ENCODE results near the gene PGAP2. TPM values are rescaled to one million over a fixed set of nuclear protein-coding genes. Genes with fewer than 3 reads are reported as not detected.

PGAP2 gene
- total and polyA plus RNA-seq, 2 donors: 10.5 to 24.0 TPM

GRCh38 chr11:3799143-3799542 is 9.2 kb upstream of the PGAP2 start:
- peaks cover 7 to 19% of the 10 kb centered on the region in 2 donors for H3K4me1 ChIP-seq (ENCODE audit: control insufficient read depth in 2 of 2, insufficient read depth in 2 of 2, low read length in 2 of 2)
- peaks cover 2 to 6% of the 10 kb centered on the region in 2 donors for H3K36me3 ChIP-seq (ENCODE audit: control insufficient read depth in 2 of 2, insufficient read depth in 2 of 2, low read length in 1 of 2)
- H3K4me3 ChIP-seq (ENCODE audit: low read length in 2 of 2): no peak overlapping the region
- 97% methylated on average over 9 of the region's 9 CpGs for WGBS
- no peak overlapping the region for H3K27ac ChIP-seq (ENCODE audit: low read depth in 1 of 2, low read length in 1 of 2)
- no peaks in the 10 kb centered on the region for H3K27me3 ChIP-seq (ENCODE audit: control insufficient read depth in 2 of 2, insufficient read depth in 1 of 2, low read length in 1 of 2)
- H3K9me3 ChIP-seq (ENCODE audit: control insufficient read depth in 2 of 2, insufficient read depth in 1 of 2, low read length in 1 of 2): no peaks in the 10 kb centered on the region
- DNase-seq (ENCODE audit: low read depth in 6 of 9, low spot score in 9 of 9): no peak

DNA sequence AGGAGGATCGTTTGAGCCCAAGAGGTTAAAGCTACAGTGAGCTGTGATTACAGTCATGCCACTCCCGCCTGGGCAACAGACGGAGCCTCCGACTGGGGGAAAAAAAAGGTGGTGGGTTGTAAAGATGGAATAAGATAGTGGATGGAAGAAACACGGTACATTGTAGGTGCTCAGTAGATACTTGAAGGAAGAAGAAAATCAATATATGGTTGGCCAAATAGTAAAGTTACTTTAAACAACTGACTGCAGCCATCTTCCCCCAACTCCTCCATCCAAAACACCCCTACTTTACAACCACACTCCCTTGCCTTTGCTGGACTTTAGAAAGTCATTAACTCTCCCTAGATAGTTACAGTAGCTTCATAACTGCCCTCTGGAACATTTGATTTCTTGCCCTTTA is 8.5 kb upstream of the PGAP2 start:
- WGBS: 76% methylated on average over 5 of the region's 5 CpGs
- H3K27me3 ChIP-seq (ENCODE audit: control insufficient read depth in 2 of 2, insufficient read depth in 1 of 2, low read length in 1 of 2): no peaks in the 10 kb centered on the region
- no peaks in the 10 kb centered on the region for H3K36me3 ChIP-seq (ENCODE audit: control insufficient read depth in 2 of 2, insufficient read depth in 2 of 2, low read length in 1 of 2)
- peaks cover 5 to 19% of the 10 kb centered on the region in 2 donors for H3K4me1 ChIP-seq (ENCODE audit: control insufficient read depth in 2 of 2, insufficient read depth in 2 of 2, low read length in 2 of 2)
- no peak for DNase-seq (ENCODE audit: low read depth in 6 of 9, low spot score in 9 of 9)
- H3K9me3 ChIP-seq (ENCODE audit: control insufficient read depth in 2 of 2, insufficient read depth in 1 of 2, low read length in 1 of 2): no peaks in the 10 kb centered on the region
- H3K27ac ChIP-seq (ENCODE audit: low read depth in 1 of 2, low read length in 1 of 2): no peak overlapping the region
- no peak overlapping the region for H3K4me3 ChIP-seq (ENCODE audit: low read length in 2 of 2)

DNA sequence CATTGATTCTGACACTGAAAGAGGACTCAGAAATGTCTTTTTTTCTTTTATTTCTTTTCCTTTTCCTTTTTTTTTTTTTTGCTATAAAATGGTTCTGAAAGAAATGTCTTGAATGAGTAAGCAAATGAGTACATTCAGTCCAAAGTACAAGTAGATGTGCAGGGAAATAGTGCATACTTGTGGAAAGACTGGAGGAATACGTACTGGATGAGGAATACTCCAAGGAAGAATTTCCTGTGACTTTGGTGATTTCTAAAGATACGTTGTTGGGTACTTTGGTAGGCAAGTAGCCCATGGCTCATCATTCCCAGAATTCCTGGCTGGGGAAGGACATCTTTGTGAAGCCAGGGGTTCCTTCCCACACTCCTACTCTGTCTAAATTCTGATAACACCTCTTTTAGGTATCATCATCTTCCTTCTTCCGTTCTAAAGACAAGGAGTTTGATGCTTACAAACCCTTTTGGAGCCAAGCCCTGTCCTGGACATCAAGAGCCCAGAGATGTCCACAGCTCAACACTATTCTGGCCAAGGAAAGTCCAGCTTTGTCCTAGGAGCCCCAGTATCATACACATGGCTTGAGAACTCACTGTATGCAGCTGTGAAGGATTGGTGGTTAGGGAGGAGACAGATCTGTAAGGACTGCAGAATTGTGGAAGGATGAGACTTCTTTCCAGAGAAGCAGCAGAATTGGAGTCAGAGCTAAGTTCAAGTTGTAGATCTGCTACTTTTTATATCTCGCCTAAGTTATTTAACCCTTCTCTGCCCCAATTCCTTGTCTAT is 6.2 kb upstream of the PGAP2 start:
- 98% methylated on average over 4 of the region's 4 CpGs for WGBS

GRCh38 chr11:3803726-3804495 is 4.4 kb upstream of the PGAP2 start:
- Histone ChIP-seq H3K36me3 (ENCODE audit: control insufficient read depth in 2 of 2, insufficient read depth in 2 of 2, low read length in 1 of 2) (no peaks in the 10 kb centered on the region), H3K9me3 (ENCODE audit: control insufficient read depth in 2 of 2, insufficient read depth in 1 of 2, low read length in 1 of 2) (peaks cover 0 to 3% of the 10 kb centered on the region in 2 donors), H3K27me3 (ENCODE audit: control insufficient read depth in 2 of 2, insufficient read depth in 1 of 2, low read length in 1 of 2) (no peaks in the 10 kb centered on the region), H3K4me3 (ENCODE audit: low read length in 2 of 2) (no peak overlapping the region), H3K4me1 (ENCODE audit: control insufficient read depth in 2 of 2, insufficient read depth in 2 of 2, low read length in 2 of 2) (peaks cover 0 to 10% of the 10 kb centered on the region in 2 donors), H3K27ac (ENCODE audit: low read depth in 1 of 2, low read length in 1 of 2) (no peak overlapping the region)
- no peak for DNase-seq (ENCODE audit: low read depth in 6 of 9, low spot score in 9 of 9)
- 92% methylated on average over 11 of the region's 11 CpGs for WGBS

More for the DNA sequence above, 6.2 kb upstream of the PGAP2 start:
- no peaks in the 10 kb centered on the region for H3K36me3 ChIP-seq (ENCODE audit: control insufficient read depth in 2 of 2, insufficient read depth in 2 of 2, low read length in 1 of 2)
- DNase-seq (ENCODE audit: low read depth in 6 of 9, low spot score in 9 of 9): no peak
- no peaks in the 10 kb centered on the region for H3K9me3 ChIP-seq (ENCODE audit: control insufficient read depth in 2 of 2, insufficient read depth in 1 of 2, low read length in 1 of 2)
- H3K27ac ChIP-seq (ENCODE audit: low read depth in 1 of 2, low read length in 1 of 2): no peak overlapping the region
- no peaks in the 10 kb centered on the region for H3K27me3 ChIP-seq (ENCODE audit: control insufficient read depth in 2 of 2, insufficient read depth in 1 of 2, low read length in 1 of 2)
- no peak overlapping the region for H3K4me3 ChIP-seq (ENCODE audit: low read length in 2 of 2)
- peaks cover 0 to 6% of the 10 kb centered on the region in 2 donors for H3K4me1 ChIP-seq (ENCODE audit: control insufficient read depth in 2 of 2, insufficient read depth in 2 of 2, low read length in 2 of 2)

GRCh38 chr11:3808861-3809623 is 682 bp downstream of the PGAP2 start:
- H3K27me3 ChIP-seq (ENCODE audit: control insufficient read depth in 2 of 2, insufficient read depth in 1 of 2, low read length in 1 of 2): no peaks in the 10 kb centered on the region
- peaks cover 0 to 12% of the 10 kb centered on the region in 2 donors for H3K4me1 ChIP-seq (ENCODE audit: control insufficient read depth in 2 of 2, insufficient read depth in 2 of 2, low read length in 2 of 2)
- peak overlapping the region; percentile 79 to 86 for H3K4me3 ChIP-seq (ENCODE audit: low read length in 2 of 2)
- peak overlapping the region in 1 of 2 donors; percentile 35 for H3K27ac ChIP-seq (ENCODE audit: low read depth in 1 of 2, low read length in 1 of 2)
- DNase-seq (ENCODE audit: low read depth in 6 of 9, low spot score in 9 of 9): peak in 6 of 9 donors; percentile 16 to 71 (median 38)
- 25% methylated on average over 5 of the region's 5 CpGs for WGBS
- H3K9me3 ChIP-seq (ENCODE audit: control insufficient read depth in 2 of 2, insufficient read depth in 1 of 2, low read length in 1 of 2): peaks cover 0 to 3% of the 10 kb centered on the region in 2 donors
- peaks cover 4 to 6% of the 10 kb centered on the region in 2 donors for H3K36me3 ChIP-seq (ENCODE audit: control insufficient read depth in 2 of 2, insufficient read depth in 2 of 2, low read length in 1 of 2)

DNA sequence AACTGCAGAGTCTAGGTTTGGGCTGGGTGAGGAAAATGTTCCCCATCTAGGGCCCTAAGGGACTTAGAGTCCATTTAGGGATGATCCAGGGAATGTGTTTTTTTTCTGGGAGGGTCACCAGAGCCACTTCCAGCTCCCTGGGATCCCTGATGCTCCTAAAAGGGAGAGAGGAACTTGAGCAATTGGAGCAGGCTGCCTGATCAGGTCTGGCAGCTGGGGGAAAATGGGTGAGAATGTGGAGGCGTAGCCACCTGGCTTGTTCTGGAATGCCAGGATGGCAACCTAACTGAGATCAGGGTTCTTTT is 1.2 kb downstream of the PGAP2 start:
- WGBS: 96% methylated on average over 1 of the region's 1 CpG
- DNase-seq (ENCODE audit: low read depth in 6 of 9, low spot score in 9 of 9): no peak
- Histone ChIP-seq H3K27ac (ENCODE audit: low read depth in 1 of 2, low read length in 1 of 2) (no peak overlapping the region), H3K27me3 (ENCODE audit: control insufficient read depth in 2 of 2, insufficient read depth in 1 of 2, low read length in 1 of 2) (no peaks in the 10 kb centered on the region), H3K36me3 (ENCODE audit: control insufficient read depth in 2 of 2, insufficient read depth in 2 of 2, low read length in 1 of 2) (peaks cover 4 to 6% of the 10 kb centered on the region in 2 donors), H3K9me3 (ENCODE audit: control insufficient read depth in 2 of 2, insufficient read depth in 1 of 2, low read length in 1 of 2) (peaks cover 0 to 3% of the 10 kb centered on the region in 2 donors), H3K4me3 (ENCODE audit: low read length in 2 of 2) (no peak overlapping the region), H3K4me1 (ENCODE audit: control insufficient read depth in 2 of 2, insufficient read depth in 2 of 2, low read length in 2 of 2) (peaks cover 0 to 12% of the 10 kb centered on the region in 2 donors)

- Histone ChIP-seq H3K4me3 (ENCODE audit: low read length in 2 of 2) (no peak overlapping the region), H3K27ac (ENCODE audit: low read depth in 1 of 2, low read length in 1 of 2) (no peak overlapping the region), H3K4me1 (ENCODE audit: control insufficient read depth in 2 of 2, insufficient read depth in 2 of 2, low read length in 2 of 2) (peaks cover 0 to 12% of the 10 kb centered on the region in 2 donors), H3K27me3 (ENCODE audit: control insufficient read depth in 2 of 2, insufficient read depth in 1 of 2, low read length in 1 of 2) (no peaks in the 10 kb centered on the region), H3K9me3 (ENCODE audit: control insufficient read depth in 2 of 2, insufficient read depth in 1 of 2, low read length in 1 of 2) (peaks cover 0 to 3% of the 10 kb centered on the region in 2 donors), H3K36me3 (ENCODE audit: control insufficient read depth in 2 of 2, insufficient read depth in 2 of 2, low read length in 1 of 2) (peaks cover 4 to 6% of the 10 kb centered on the region in 2 donors)
- WGBS: 97% methylated on average over 3 of the region's 3 CpGs
- no peak for DNase-seq (ENCODE audit: low read depth in 6 of 9, low spot score in 9 of 9)
Measured at GRCh38 chr11:3810446-3810845, 2.1 kb downstream of the PGAP2 start.

GRCh38 chr11:3810951-3811350 is 2.6 kb downstream of the PGAP2 start:
- Histone ChIP-seq H3K9me3 (ENCODE audit: control insufficient read depth in 2 of 2, insufficient read depth in 1 of 2, low read length in 1 of 2) (peaks cover 0 to 3% of the 10 kb centered on the region in 2 donors), H3K27me3 (ENCODE audit: control insufficient read depth in 2 of 2, insufficient read depth in 1 of 2, low read length in 1 of 2) (no peaks in the 10 kb centered on the region), H3K4me3 (ENCODE audit: low read length in 2 of 2) (no peak overlapping the region), H3K27ac (ENCODE audit: low read depth in 1 of 2, low read length in 1 of 2) (no peak overlapping the region), H3K36me3 (ENCODE audit: control insufficient read depth in 2 of 2, insufficient read depth in 2 of 2, low read length in 1 of 2) (peaks cover 4 to 8% of the 10 kb centered on the region in 2 donors), H3K4me1 (ENCODE audit: control insufficient read depth in 2 of 2, insufficient read depth in 2 of 2, low read length in 2 of 2) (peaks cover 0 to 12% of the 10 kb centered on the region in 2 donors)
- WGBS: 99% methylated on average over 4 of the region's 4 CpGs
- no peak for DNase-seq (ENCODE audit: low read depth in 6 of 9, low spot score in 9 of 9)

All from thymus (tissue), 11 donors.